VCaP (cell line): ENCODE measurements around the gene CTXND2.

Source experiments
- H3K27ac ChIP-seq: fragments of 450-650 bp; 2 replicates; pipeline ENCODE4 v1.5.1; 2017
- CTCF ChIP-seq: fragments of 450-650 bp; conservative IDR thresholded peaks from 2 replicates; pipeline ENCODE4 v1.5.1; 2017; ENCODE audit warnings: mild to moderate bottlenecking, moderate library complexity

The CTXND2 gene

GRCh38 chr1:150954708-150955107, 67.8 kb downstream of the CTXND2 start:
- H3K27ac ChIP-seq, result peak overlapping the region; percentile 39
- no peak for TF ChIP-seq CTCF

GRCh38 chr1:150955280-150955679, 68.3 kb downstream of the CTXND2 start:
- TF ChIP-seq CTCF, result no peak
- H3K27ac ChIP-seq, result peak overlapping the region; percentile 39

GRCh38 chr1:150957666-150958065, 70.7 kb downstream of the CTXND2 start:
- no peak overlapping the region for H3K27ac ChIP-seq
- no peak for TF ChIP-seq CTCF

GRCh38 chr1:150960646-150961045, 73.7 kb downstream of the CTXND2 start:
- no peak overlapping the region for H3K27ac ChIP-seq
- no peak for TF ChIP-seq CTCF

GRCh38 chr1:150961756-150962155, 74.8 kb downstream of the CTXND2 start:
- no peak overlapping the region for H3K27ac ChIP-seq
- no peak for TF ChIP-seq CTCF
